ENCODE measurements around the gene MEGF8.

Gene MEGF8

GRCh38 chr19:42421101-42421500 is 95.7 kb downstream of the MEGF8 start:
- Histone ChIP-seq H3K36me3 (ENCODE audit: insufficient read depth, low read length) (no peaks in the 10 kb centered on the region), H3K4me1 (ENCODE audit: insufficient read depth, low read length) (no peaks in the 10 kb centered on the region; the same call in none of the 2 replicates), H3K9me3 (ENCODE audit: control insufficient read depth, insufficient read depth, low read length) (no peaks in the 10 kb centered on the region), H3K9ac (ENCODE audit: low read depth, low read length) (no peak overlapping the region)

- H3K9me3 ChIP-seq (ENCODE audit: control insufficient read depth, insufficient read depth, low read length), result no peaks in the 10 kb centered on the region
- H3K4me1 ChIP-seq (ENCODE audit: insufficient read depth, low read length), result no peaks in the 10 kb centered on the region; the same call in none of the 2 replicates
- no peaks in the 10 kb centered on the region for H3K36me3 ChIP-seq (ENCODE audit: insufficient read depth, low read length)
- no peak overlapping the region for H3K9ac ChIP-seq (ENCODE audit: low read depth, low read length)
These were observed 96.2 kb downstream of the MEGF8 start for GRCh38 chr19:42421591-42422031.

DNA sequence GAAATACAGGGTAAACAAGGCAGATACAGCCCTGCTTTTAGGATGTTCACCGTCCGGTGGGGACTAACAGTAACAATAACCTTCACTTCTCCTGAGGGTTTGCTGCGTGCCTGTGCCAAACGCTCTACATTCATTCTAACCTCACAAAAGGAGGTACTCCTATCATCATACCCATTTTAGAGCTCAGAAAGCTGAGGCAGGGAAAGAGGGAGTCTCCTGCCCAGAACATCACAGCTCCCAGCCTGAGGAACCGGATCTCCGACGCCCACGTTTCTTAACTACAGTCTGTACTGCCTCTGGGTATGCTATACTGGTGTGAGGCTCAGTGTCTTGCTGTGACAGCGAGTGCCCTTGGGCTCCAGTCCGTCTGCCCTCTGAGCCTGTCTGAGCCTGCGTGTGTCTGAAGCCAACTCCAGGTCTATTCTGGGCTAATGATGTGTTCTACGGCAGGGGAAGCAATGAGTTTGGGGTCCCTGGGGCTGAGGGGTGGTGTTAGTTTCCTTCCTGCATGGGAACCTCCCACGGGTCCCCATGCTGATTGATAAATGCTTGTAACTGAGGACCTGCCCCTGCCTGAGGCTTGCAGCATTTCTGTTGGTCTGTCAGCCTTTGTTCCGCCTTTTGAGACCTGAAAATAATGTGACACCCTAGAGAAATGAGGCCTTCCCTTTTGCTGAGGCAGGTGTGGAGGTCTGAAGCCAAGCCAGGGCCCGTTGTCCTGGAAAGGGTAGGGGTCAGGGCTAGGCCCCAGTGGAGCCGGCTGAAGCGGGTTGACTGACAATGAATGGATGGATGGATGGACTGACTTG is 96.9 kb downstream of the MEGF8 start:
- Histone ChIP-seq H3K36me3 (ENCODE audit: insufficient read depth, low read length) (no peaks in the 10 kb centered on the region), H3K9me3 (ENCODE audit: control insufficient read depth, insufficient read depth, low read length) (no peaks in the 10 kb centered on the region), H3K4me1 (ENCODE audit: insufficient read depth, low read length) (no peaks in the 10 kb centered on the region; the same call in none of the 2 replicates), H3K9ac (ENCODE audit: low read depth, low read length) (peak overlapping the region; percentile 84; the same call in 1 of the 2 replicates)

DNA sequence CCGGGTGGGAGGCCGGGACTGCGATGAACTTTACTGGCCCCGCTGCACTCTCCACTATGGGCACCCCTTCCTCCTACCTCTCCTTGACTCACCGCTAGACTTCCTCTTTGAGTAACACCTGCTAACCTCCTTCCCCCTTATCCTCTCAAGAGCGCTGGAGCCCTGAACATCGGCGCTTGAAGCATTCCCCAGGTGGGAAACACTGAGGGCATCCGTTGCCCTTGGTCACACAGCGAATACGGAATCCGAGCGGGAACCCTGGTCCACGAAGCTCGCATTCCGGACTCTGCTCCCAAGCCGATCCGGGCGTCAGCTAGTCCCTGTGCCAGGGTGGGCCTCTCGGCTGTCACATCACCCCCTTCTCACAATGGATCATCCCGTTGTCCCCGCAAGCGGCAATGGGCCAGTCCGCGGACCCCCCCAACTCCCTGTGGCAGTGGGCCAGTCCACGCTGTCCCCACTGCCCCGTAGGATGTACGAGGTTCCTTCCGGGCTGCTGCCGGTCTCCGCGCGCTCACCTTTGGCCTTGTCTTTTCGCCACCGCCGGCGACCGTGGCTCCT is 97.5 kb downstream of the MEGF8 start:
- no peaks in the 10 kb centered on the region for H3K36me3 ChIP-seq (ENCODE audit: insufficient read depth, low read length)
- H3K4me1 ChIP-seq (ENCODE audit: insufficient read depth, low read length), result no peaks in the 10 kb centered on the region; the same call in none of the 2 replicates
- H3K9me3 ChIP-seq (ENCODE audit: control insufficient read depth, insufficient read depth, low read length), result no peaks in the 10 kb centered on the region
- peak overlapping the region; percentile 84 for H3K9ac ChIP-seq (ENCODE audit: low read depth, low read length)

- Histone ChIP-seq H3K9ac (ENCODE audit: low read depth, low read length) (peak overlapping the region; percentile 84), H3K4me1 (ENCODE audit: insufficient read depth, low read length) (no peaks in the 10 kb centered on the region; the same call in none of the 2 replicates), H3K9me3 (ENCODE audit: control insufficient read depth, insufficient read depth, low read length) (no peaks in the 10 kb centered on the region), H3K36me3 (ENCODE audit: insufficient read depth, low read length) (no peaks in the 10 kb centered on the region)
These were observed 98.3 kb downstream of the MEGF8 start for GRCh38 chr19:42423462-42424344.

DNA sequence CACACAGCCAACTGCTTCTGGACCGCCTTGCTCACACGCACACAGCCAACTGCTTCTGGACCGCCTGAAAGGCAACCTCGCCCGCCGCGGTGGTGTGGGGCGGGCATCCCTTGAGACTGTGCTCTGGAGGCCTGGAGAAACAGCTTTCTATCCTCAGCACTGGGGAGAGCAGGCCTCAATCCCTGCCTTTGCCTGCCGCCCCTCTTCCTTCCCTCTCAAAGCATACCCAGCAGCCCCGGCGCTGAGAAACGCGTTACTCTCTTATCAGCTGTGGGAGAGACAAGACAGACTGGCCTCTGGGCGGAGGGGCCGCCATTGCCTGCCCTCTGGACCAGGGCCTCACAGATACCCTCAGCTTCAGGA is 98.9 kb downstream of the MEGF8 start:
- peak overlapping the region; percentile 84; the same call in 1 of the 2 replicates for H3K9ac ChIP-seq (ENCODE audit: low read depth, low read length)

GRCh38 chr19:42424712-42425131 is 99.3 kb downstream of the MEGF8 start:
- no peaks in the 10 kb centered on the region for H3K9me3 ChIP-seq (ENCODE audit: control insufficient read depth, insufficient read depth, low read length)
- H3K4me1 ChIP-seq (ENCODE audit: insufficient read depth, low read length), result no peaks in the 10 kb centered on the region; the same call in none of the 2 replicates
- H3K9ac ChIP-seq (ENCODE audit: low read depth, low read length), result no peak overlapping the region
- no peaks in the 10 kb centered on the region for H3K36me3 ChIP-seq (ENCODE audit: insufficient read depth, low read length)

More for the DNA sequence above, 98.9 kb downstream of the MEGF8 start:
- Histone ChIP-seq H3K4me1 (ENCODE audit: insufficient read depth, low read length) (no peaks in the 10 kb centered on the region; the same call in none of the 2 replicates), H3K36me3 (ENCODE audit: insufficient read depth, low read length) (no peaks in the 10 kb centered on the region), H3K9me3 (ENCODE audit: control insufficient read depth, insufficient read depth, low read length) (no peaks in the 10 kb centered on the region)

- Histone ChIP-seq H3K4me1 (ENCODE audit: insufficient read depth, low read length) (no peaks in the 10 kb centered on the region; the same call in none of the 2 replicates), H3K36me3 (ENCODE audit: insufficient read depth, low read length) (no peaks in the 10 kb centered on the region), H3K9me3 (ENCODE audit: control insufficient read depth, insufficient read depth, low read length) (no peaks in the 10 kb centered on the region), H3K9ac (ENCODE audit: low read depth, low read length) (no peak overlapping the region)
These were observed 101.2 kb downstream of the MEGF8 start for GRCh38 chr19:42426643-42427042.

GRCh38 chr19:42427313-42427712 is 101.9 kb downstream of the MEGF8 start, which contains the start of gene LIPE:
LIPE (minus strand) TSS chr19:42427388; CDS start chr19:42427149, 239 bp downstream.
- Histone ChIP-seq H3K4me1 (ENCODE audit: insufficient read depth, low read length) (no peaks in the 10 kb centered on the region; the same call in none of the 2 replicates), H3K36me3 (ENCODE audit: insufficient read depth, low read length) (no peaks in the 10 kb centered on the region), H3K9me3 (ENCODE audit: control insufficient read depth, insufficient read depth, low read length) (no peaks in the 10 kb centered on the region), H3K9ac (ENCODE audit: low read depth, low read length) (no peak within 1 kb of the TSS)

Data from ES-I3 (cell line).